ENCODE data around the gene PKD2L1. TPM values are rescaled to one million over a fixed set of nuclear protein-coding genes. Genes with fewer than 3 reads are reported as not detected.

PKD2L1 gene
- total and polyA plus RNA-seq, 2 of the 8 experiments (the other 6 are each of a cell fraction or from before 2014, with no cell fraction given) = 0.20 to 0.33 TPM

- H4K5ac ChIP-seq (ENCODE audit: insufficient read length, low read depth, low read length) = peak overlapping the region; percentile 97
- H4K91ac ChIP-seq (replicated peaks; ENCODE audit: insufficient read length, low read length) = peak overlapping the region; percentile 98
- H2BK120ac ChIP-seq (replicated peaks; ENCODE audit: low read depth, low read length) = peak overlapping the region; percentile 93
- H3K4ac ChIP-seq (replicated peaks; ENCODE audit: insufficient read length, low read depth, low read length) = peak overlapping the region; percentile 98
- peak overlapping the region; percentile 93; the same call in 1 of the 2 replicates for H2BK12ac ChIP-seq (ENCODE audit: low read depth, low read length)
- ChIA-PET CTCF (ENCODE audit: partially characterized antibody) (interaction anchor here (0.9 to 1.4 kb wide), 6 partner anchors 16 to 135 kb away, joined by 3 to 5 read pairs (median 4); no protein-coding TSS in a partner anchor), POLR2A (ENCODE audit: partially characterized antibody) (interaction anchor here (0.7 to 4.6 kb wide), 34 partner anchors 8 to 524 kb away, joined by 3 to 85 read pairs (median 5); partner anchors contain the start of genes CWF19L1, PKD2L1 and SCD)
- no peaks in the 10 kb centered on the region for H3K36me3 ChIP-seq (ENCODE audit: control insufficient read depth in 2 of 4, insufficient read depth in 4 of 4, low read length in 3 of 4)
- peaks cover 10% of the 10 kb centered on the region for H3K23me2 ChIP-seq (ENCODE audit: low read depth, low read length)
- no peaks in the 10 kb centered on the region for H3K9me3 ChIP-seq (ENCODE audit: insufficient read depth in 2 of 2, low read depth in 1 of 2, low read length in 1 of 2)
- peak overlapping the region; percentile 71 to 73 for H3K4me2 ChIP-seq (ENCODE audit: insufficient read depth in 1 of 2, low read depth in 2 of 2, low read length in 2 of 2)
- H3K56ac ChIP-seq (replicated peaks; ENCODE audit: insufficient read length, low read depth, low read length) = peak overlapping the region; percentile 98
- peak overlapping the region; percentile 90 for H3K27ac ChIP-seq (ENCODE audit: low read depth, low read length)
- H3K23ac ChIP-seq (ENCODE audit: insufficient read length) = no peak overlapping the region
- peaks cover 0 to 23% of the 10 kb centered on the region in 2 experiments; a peak in 2 of 4 replicates for H3K79me2 ChIP-seq (ENCODE audit: control insufficient read depth in 1 of 2, insufficient read depth in 2 of 2, low read length in 2 of 2)
- DNase-seq (ENCODE audit: low read depth in 1 of 2, low spot score in 2 of 2) (peak; percentile 91 to 98), FAIRE-seq (no peak)
- H3K4me3 ChIP-seq (ENCODE audit: extremely low read depth in 1 of 4, insufficient read depth in 2 of 4, low read depth in 3 of 4, low read length in 4 of 4) = peak overlapping the region; percentile 63 to 71 (median 66)
- H2BK20ac ChIP-seq (ENCODE audit: low read length) = peak overlapping the region; percentile 9; the same call in 1 of the 2 replicates
- H2BK5ac ChIP-seq (ENCODE audit: low read depth, low read length) = peak overlapping the region; percentile 97
- H2BK15ac ChIP-seq (ENCODE audit: low read length) = peak overlapping the region; percentile 13; the same call in 1 of the 2 replicates
- H2AK5ac ChIP-seq (ENCODE audit: low read depth, low read length) = peak overlapping the region; percentile 19; the same call in 1 of the 2 replicates
- H4K20me1 ChIP-seq (replicated peaks in 1 of 2; ENCODE audit: control insufficient read depth in 1 of 2, insufficient read depth in 2 of 2, low read length in 2 of 2) = no peaks in the 10 kb centered on the region
- no peaks in the 10 kb centered on the region for H3K27me3 ChIP-seq (replicated peaks in 1 of 4; ENCODE audit: control insufficient read depth in 3 of 4, extremely low read depth in 1 of 4, insufficient read depth in 3 of 4, low read length in 3 of 4)
- H3K79me1 ChIP-seq (ENCODE audit: low read depth, low read length) = no peaks in the 10 kb centered on the region
- peak overlapping the region; percentile 97; the same call in 1 of the 2 replicates for H4K8ac ChIP-seq (ENCODE audit: extremely low read depth, insufficient read depth, low read length)
- peak overlapping the region; percentile 99 for H3K18ac ChIP-seq (ENCODE audit: extremely low read depth, low read length)
- H2AFZ ChIP-seq (ENCODE audit: low read length) = no peak overlapping the region
- no peak overlapping the region for H3K14ac ChIP-seq (ENCODE audit: insufficient read length)
- 1% methylated on average over 42 of the region's 45 CpGs; no CpG with 5 or more reads in 1 of the 2 experiments for WGBS, 2 experiments (ENCODE audit: extremely low coverage in 1 of 2, insufficient coverage in 1 of 2, insufficient read length in 1 of 2, insufficient replicate concordance in 2 of 2, low coverage in 1 of 2, low lambda C conversion rate in 2 of 2, missing lambda C conversion rate in 1 of 2)
- H3K4me1 ChIP-seq (replicated peaks in 1 of 4; ENCODE audit: control insufficient read depth in 3 of 4, insufficient read depth in 4 of 4, low read length in 3 of 4) = peaks cover 8 to 25% (median 9%) of the 10 kb centered on the region in 4 experiments
- H3K9ac ChIP-seq (replicated peaks in 1 of 4; ENCODE audit: extremely low read depth in 1 of 4, low read depth in 3 of 4, low read length in 3 of 4) = peak overlapping the region; percentile 78 to 91 (median 82)
- peak; percentile 8; the same call in 1 of the 2 replicates for TF ChIP-seq MAX (IDR thresholded peaks at IDR 0.05)
- TF ChIP-seq, protein P1, sequence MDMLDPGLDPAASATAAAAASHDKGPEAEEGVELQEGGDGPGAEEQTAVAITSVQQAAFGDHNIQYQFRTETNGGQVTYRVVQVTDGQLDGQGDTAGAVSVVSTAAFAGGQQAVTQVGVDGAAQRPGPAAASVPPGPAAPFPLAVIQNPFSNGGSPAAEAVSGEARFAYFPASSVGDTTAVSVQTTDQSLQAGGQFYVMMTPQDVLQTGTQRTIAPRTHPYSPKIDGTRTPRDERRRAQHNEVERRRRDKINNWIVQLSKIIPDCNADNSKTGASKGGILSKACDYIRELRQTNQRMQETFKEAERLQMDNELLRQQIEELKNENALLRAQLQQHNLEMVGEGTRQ (IDR thresholded peaks at IDR 0.05; ENCODE audit: low read length) = peak; percentile 84
- TF ChIP-seq HDAC2 (IDR thresholded peaks at IDR 0.05; ENCODE audit: borderline replicate concordance in 1 of 2, low read depth in 2 of 2, low read length in 2 of 2) = 0 out of 4 replicates have a peak, but pooled peaks of 1 of the 2 experiments have one; percentile 7
- no peak for TF ChIP-seq HDAC6 (IDR thresholded peaks at IDR 0.05; ENCODE audit: low read depth, low read length)
- no peak for TF ChIP-seq CEBPB (IDR thresholded peaks at IDR 0.05; ENCODE audit: low read depth, low read length)
- TF ChIP-seq JUN (IDR thresholded peaks at IDR 0.05; ENCODE audit: low read depth, low read length) = no peak
- TF ChIP-seq SIN3A (conservative IDR thresholded peaks at IDR 0.05 in 1 of 2, IDR thresholded peaks at IDR 0.05 in 1 of 2; ENCODE audit: low read depth in 1 of 2, low read length in 2 of 2) = peak; percentile 33 to 60; a peak in 1 of 4 replicates
- peak; percentile 44 to 58; a peak in 2 of 3 replicates for TF ChIP-seq POLR2A (IDR thresholded peaks at IDR 0.05; ENCODE audit: control extremely low read depth in 1 of 2, low read depth in 2 of 2, low read length in 2 of 2)
These were observed 43.5 kb upstream of the PKD2L1 start for GRCh38 chr10:100373298-100374199.

Measured in H1 (cell line).